ENCODE results near the gene WBP11.

WBP11 gene

GRCh38 chr12:14803011-14803829 is at the start of gene WBP11, which contains the start of gene C12orf60:
Gene WBP11 (minus strand): TSS chr12:14803478. CDS start chr12:14801383, 2,095 bp downstream.
Gene C12orf60 (plus strand): TSS chr12:14803670. CDS start chr12:14822936, 19,266 bp downstream.
- Histone ChIP-seq H3K27ac (peak within 1 kb of the TSS; percentile 43 to 98 (median 91)), H3K4me3 (peak within 1 kb of the TSS; percentile 65 to 97 (median 93))

GRCh38 chr12:14852880-14853279 is 49.6 kb upstream of the WBP11 start:
- no peak overlapping the region for H3K4me3 ChIP-seq

GRCh38 chr12:14850929-14851663 is 47.8 kb upstream of the WBP11 start:
- Histone ChIP-seq H3K27ac (peak overlapping the region in 3 of 21 experiments; percentile 16 to 51 (median 29)), H3K4me3 (no peak overlapping the region)

More at GRCh38 chr12:14852880-14853279, 49.6 kb upstream of the WBP11 start:
- no peak overlapping the region for H3K27ac ChIP-seq

GRCh38 chr12:14849661-14850060 is 46.4 kb upstream of the WBP11 start:
- peak overlapping the region in 4 of 21 experiments; percentile 15 to 47 (median 35) for H3K27ac ChIP-seq

GRCh38 chr12:14846876-14847580 is 43.8 kb upstream of the WBP11 start:
- Histone ChIP-seq H3K27ac (peak overlapping the region in 2 of 21 experiments; percentile 21 to 42), H3K4me3 (no peak overlapping the region)

More at GRCh38 chr12:14849661-14850060, 46.4 kb upstream of the WBP11 start:
- H3K4me3 ChIP-seq: no peak overlapping the region

GRCh38 chr12:14846042-14846587 is 42.8 kb upstream of the WBP11 start:
- H3K4me3 ChIP-seq: no peak overlapping the region
- H3K27ac ChIP-seq: peak overlapping the region in 3 of 21 experiments; percentile 2 to 42 (median 35)

GRCh38 chr12:14845350-14845750 is 42.1 kb upstream of the WBP11 start:
- Histone ChIP-seq H3K27ac (peak overlapping the region in 2 of 21 experiments; percentile 9 to 14), H3K4me3 (no peak overlapping the region)

- Histone ChIP-seq H3K4me3 (no peak overlapping the region), H3K27ac (no peak overlapping the region)
These were observed 41.1 kb upstream of the WBP11 start for GRCh38 chr12:14844401-14844800.

GRCh38 chr12:14843425-14843887 is 40.2 kb upstream of the WBP11 start, which contains the start of gene ART4:
Gene ART4 (minus strand): TSS chr12:14843526. CDS start chr12:14843113, 413 bp downstream.
- H3K27ac ChIP-seq: peak within 1 kb of the TSS in 6 of 21 experiments; percentile 11 to 53 (median 34)
- no peak within 1 kb of the TSS for H3K4me3 ChIP-seq

- no peak overlapping the region for H3K4me3 ChIP-seq
- H3K27ac ChIP-seq: peak overlapping the region in 5 of 21 experiments; percentile 11 to 53 (median 33)
These were observed 39.0 kb upstream of the WBP11 start for GRCh38 chr12:14842315-14842714.

- Histone ChIP-seq H3K4me3 (no peak overlapping the region), H3K27ac (peak overlapping the region in 4 of 21 experiments; percentile 28 to 53 (median 44))
These were observed 38.5 kb upstream of the WBP11 start for GRCh38 chr12:14841761-14842160.

GRCh38 chr12:14840616-14841015 is 37.3 kb upstream of the WBP11 start:
- Histone ChIP-seq H3K4me3 (no peak overlapping the region), H3K27ac (no peak overlapping the region)

- Histone ChIP-seq H3K27ac (no peak overlapping the region), H3K4me3 (no peak overlapping the region)
These were observed 36.0 kb upstream of the WBP11 start for GRCh38 chr12:14839262-14839661.

- no peak overlapping the region for H3K4me3 ChIP-seq
- no peak overlapping the region for H3K27ac ChIP-seq
These were observed 33.3 kb upstream of the WBP11 start for GRCh38 chr12:14836336-14837210.

GRCh38 chr12:14834509-14834908 is 31.2 kb upstream of the WBP11 start:
- Histone ChIP-seq H3K4me3 (no peak overlapping the region), H3K27ac (no peak overlapping the region)

- Histone ChIP-seq H3K27ac (no peak overlapping the region), H3K4me3 (no peak overlapping the region)
These were observed 30.7 kb upstream of the WBP11 start for GRCh38 chr12:14833952-14834351.

- no peak overlapping the region for H3K4me3 ChIP-seq
- no peak overlapping the region for H3K27ac ChIP-seq
These were observed 30.1 kb upstream of the WBP11 start for GRCh38 chr12:14833336-14833735.

GRCh38 chr12:14828892-14829291 is 25.6 kb upstream of the WBP11 start:
- no peak overlapping the region for H3K27ac ChIP-seq
- no peak overlapping the region for H3K4me3 ChIP-seq

All from skin epidermis (tissue), 12 donors.